Measurements from ENCODE around the gene SEC11A.
"Not testable (repeated sequence)": the region's sequence is repeated elsewhere in the genome, so short reads cannot be mapped to it uniquely, and the experiment has no call there.

Gene SEC11A

DNA sequence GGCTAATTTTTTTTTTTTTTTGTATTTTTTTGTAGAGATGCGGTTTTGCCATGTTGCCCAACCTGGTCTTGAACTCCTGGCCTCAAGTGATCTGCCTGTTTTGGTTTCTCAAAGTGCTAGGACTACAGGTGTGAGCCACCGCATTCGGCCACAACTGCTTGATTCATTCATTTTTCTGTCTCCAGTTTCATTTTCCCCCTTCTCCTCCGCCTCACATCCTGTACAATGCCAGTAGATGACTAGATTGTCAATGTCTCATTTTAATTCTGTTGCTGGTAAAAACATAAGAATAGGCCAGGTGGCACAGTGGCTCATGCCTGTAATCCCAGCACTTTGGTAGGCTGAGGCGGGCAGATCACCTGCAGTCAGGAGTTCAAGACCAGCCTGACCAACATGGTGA lies 20.4 kb upstream of the SEC11A start:
- no peak for DNase-seq

DNA sequence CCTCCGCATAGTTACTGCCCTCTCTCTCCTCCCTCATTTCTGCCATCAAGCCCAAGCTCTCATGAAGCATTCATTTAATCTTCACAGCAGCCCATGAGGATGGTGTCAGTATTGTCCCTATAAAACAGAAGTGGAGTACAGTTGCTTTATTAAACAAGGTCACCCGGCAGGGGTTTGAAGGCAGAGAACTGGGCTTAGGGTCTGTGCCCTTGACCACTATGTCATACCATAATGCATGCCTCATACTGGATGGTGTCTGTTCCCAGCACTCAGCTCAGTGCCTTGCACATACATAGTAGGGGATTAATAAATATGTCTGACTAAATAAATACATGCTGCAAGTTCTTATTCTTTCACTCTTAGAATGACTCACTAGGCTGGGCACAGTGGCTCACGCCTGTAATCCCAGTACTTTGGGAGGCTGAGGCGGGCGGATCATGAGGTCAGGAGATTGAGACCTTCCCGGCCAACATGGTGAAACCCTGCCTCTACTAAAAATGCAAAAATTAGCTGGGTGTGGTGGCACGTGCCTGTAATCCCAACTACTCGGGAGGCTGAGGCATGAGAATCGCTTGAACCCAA lies 19.6 kb upstream of the SEC11A start:
- DNase-seq = not testable (repeated sequence)

DNA sequence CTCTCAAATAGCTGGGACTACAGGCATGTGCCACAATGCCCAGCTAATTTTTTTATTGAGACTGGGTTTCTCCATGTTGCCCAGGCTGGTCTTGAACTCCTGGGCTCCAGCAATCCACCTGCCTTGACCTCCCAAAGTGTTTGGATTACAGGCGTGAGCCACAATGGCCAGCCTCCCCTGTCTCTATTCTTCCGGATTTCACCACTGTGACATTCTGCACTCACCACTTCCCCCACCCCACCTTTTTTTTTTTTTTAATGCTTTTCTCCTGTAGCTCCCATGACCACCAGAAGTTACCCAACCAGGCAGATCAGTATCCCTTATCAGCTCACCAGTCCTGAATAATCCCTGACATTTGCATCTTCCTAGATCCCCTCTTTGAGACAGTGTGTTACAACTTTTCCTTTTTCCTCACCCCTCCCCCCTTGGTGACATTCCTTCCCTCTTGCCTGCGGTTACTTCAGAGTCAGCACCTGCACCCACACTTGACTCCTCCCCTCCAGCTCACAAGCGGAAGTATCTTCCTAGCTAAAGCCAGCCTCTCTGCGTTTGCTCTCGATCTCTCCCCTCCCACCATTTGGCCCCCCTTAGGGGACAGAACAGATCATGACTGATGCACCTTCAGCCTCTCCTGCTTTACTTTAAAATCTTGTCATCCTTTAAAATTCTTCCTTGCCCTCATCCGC lies 19.0 kb upstream of the SEC11A start:
- no peak for DNase-seq

DNA sequence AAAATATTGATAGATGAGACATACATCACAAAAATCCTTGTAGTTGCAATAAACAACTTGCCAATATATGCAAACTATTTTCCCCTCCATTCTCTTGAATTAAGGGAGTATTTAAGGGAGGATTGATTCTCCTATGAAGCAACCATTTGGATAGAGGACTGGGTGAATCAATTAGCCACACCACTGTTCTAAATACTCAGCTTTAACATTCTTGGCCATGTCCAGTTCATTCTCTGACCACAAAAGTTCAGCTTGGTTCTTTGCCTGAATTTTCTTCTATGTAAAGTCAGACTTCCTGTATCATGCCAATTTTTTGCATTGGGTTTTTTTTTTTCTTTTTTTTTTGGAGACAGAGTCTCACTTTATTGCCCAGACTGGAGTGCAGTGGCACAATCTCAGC lies 15.8 kb upstream of the SEC11A start:
- no peak for DNase-seq

DNA sequence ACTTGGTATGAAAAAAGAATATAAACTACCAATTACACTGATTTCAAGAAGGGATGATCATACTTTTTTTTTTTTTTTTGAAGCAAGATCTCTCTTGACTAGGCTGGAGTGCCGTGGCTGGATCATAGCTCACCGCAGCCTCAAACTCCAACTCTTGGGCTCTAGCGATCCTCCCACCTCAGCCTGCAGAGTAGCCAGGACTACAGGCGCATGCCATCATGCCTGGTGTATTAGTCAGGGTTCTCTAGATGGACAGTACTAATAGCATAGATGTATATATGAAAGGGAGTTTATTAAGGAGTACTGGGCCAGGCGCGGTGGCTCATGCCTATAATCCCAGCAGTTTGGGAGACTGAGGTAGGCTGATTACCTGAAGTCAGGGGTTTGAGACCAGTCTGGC lies 11.5 kb upstream of the SEC11A start:
- DNase-seq = no peak

DNA sequence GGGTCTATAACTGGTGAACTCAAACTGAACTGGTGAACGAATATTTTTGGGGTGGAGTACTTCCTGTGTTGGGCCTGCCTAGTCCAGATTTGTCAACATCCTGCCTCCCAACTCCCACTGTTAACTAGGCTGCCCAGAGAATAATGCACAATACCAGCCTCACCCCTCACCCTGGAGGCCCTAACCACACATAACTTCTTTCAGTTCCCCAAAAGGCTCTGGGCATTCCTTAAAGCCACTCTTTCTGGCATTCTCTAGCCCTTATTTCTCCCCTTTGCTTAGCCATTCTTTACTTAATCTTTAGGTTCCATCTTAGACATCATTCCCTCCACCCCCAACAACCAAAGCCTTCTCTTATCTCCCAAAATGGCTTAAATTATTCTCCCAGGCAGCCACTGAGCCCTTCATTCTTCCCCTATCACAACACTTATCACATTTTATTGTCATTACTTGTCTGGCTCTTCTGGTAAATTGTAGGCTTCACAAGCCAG lies 9.1 kb upstream of the SEC11A start:
- DNase-seq = no peak

DNA sequence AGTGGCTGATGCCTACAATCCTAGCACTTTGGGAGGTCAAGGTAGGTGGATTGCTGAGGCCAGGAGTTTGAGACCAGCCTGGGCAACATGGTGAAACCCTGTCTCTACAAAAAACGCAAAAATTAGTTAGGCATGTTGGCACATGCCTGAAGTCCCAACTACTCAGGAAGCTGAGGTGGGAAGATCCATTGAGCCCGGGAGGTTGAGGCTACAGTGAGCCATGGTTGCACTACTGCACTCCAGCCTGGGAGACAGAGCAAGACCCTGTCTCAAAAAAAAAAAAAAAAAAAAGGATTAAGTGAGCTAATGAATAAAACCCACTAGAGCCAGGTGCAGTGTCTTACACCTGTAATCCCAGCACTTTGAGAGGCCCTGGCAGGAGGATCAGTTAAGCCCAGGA lies 6.7 kb upstream of the SEC11A start:
- DNase-seq = no peak

DNA sequence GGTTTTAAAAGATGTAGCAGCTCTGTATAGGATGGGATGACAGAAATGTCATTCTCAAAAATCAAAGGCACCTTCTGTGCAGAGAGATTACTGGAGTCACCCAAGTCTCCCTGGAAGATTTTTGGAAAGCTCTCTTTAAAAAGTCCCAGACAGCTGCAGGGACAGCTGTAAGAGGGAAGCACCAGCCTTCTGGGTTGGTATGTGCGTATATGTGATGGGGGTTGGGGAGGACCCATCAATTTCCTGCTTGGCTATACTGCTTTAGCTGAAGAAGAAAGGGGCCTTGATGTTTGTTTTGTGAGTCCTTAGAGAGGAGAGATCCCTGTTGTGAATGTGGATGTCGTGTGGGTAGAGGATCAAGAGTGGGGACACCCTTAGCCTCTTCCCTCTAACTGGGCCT lies 5.4 kb upstream of the SEC11A start:
- no peak for DNase-seq

DNA sequence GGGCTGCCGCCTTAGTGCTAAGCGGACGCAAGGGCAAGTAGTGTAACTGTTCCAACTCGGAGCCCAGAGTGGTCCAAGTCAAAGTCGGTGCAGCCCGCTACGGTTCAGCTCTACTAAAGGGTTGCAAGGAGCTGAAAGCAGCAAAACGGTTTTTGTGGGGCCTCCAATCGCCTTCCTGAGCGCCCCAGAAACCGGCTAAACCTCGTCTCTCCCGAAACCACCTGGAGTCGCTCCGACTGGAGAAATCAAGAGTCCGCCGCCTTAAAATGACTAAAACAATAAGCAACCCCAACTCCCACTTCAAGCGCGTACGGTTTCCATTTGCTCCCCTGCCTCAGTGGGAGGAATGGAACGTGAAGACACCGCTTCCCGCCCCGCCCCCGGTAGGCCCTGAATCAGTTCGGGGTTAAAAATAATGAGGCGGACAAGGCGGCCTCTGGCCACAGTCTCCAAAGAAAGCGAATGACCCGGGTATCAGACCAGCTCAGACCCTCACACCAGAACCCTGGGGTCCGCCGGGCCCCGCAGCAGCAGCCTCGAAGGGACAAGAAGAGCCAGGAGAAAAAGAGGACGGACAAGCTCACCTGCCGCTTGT lies 401 bp downstream of the SEC11A start:
- DNase-seq = no peak

DNA sequence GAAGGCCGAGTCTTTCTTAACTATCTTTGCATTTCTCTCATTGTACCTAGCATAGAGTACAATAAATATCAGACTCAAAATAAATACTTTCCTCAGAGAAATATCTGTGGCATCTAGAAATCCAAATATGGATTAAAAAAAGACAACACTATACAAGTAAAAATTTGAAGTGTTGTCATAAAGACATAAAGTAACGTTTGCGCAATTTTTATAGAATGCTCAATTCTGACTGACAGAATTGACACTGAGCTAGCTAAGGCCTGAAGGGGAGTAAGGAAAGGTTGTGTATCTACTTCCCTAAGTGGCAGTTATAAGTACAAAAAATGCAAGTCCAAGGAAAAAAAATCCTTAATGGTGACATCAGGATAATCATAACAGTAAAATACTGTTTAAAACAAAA lies 1.1 kb downstream of the SEC11A start:
- no peak for DNase-seq

DNA sequence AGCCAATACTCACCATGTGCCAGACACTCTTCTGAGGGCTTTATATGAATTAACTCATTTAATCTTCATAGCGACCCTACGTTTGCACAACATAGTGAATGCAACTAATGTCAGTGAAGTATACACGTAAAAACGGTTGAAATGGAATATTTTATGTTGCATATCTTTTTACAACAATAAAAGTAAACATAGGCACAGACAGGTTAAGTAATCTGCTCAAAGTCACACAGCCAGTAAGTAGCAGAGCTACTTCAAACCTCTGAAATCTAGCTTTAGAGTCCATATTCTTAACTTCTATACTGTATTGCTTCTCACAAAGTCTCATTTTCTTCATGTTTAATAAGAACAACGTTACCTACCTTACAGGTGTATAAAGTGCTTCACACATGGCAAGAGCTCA lies 1.6 kb downstream of the SEC11A start:
- no peak for DNase-seq

DNA sequence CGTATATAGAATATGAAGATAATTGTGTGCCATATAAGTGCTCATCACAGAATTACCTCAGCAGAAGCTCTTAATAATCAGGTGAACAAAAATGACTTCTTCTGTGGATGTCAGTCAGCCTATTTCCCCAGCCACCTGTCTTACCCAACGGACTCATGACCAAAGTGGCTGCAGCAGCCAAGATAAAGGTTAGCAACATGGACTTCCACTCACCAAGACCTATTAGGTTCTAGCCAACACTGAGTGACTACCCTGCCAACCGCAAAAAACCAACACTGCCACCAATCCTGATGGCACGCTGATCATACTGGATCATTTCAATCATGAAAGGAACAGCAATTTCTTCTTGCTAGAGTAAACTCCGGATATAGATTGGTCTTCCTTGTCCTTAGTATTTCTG lies 12.1 kb downstream of the SEC11A start:
- DNase-seq = no peak

DNA sequence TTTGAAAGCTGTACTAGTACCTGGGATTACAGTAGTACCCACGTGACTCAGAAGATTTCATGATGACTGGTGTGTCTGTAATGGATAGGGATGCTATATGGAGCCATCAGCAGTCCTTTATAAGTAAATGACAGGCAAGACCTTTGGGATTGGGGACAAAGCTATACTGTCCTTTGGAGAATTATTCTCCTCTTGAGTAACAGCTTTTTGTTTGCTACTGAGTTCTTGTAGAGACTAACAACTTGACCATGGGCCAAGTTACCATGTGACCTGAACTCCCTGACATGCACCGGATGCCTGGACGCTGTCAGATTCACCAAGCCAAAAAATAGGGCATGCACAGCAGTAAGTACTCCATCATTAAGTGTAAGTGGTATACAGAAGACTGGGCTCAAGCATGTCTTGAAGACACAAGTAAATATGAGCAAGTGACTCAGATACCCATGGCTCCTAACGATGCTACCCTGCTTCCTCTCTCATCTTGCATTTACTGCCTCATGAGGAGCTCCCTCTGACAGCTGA lies 12.9 kb downstream of the SEC11A start:
- no peak for DNase-seq

DNA sequence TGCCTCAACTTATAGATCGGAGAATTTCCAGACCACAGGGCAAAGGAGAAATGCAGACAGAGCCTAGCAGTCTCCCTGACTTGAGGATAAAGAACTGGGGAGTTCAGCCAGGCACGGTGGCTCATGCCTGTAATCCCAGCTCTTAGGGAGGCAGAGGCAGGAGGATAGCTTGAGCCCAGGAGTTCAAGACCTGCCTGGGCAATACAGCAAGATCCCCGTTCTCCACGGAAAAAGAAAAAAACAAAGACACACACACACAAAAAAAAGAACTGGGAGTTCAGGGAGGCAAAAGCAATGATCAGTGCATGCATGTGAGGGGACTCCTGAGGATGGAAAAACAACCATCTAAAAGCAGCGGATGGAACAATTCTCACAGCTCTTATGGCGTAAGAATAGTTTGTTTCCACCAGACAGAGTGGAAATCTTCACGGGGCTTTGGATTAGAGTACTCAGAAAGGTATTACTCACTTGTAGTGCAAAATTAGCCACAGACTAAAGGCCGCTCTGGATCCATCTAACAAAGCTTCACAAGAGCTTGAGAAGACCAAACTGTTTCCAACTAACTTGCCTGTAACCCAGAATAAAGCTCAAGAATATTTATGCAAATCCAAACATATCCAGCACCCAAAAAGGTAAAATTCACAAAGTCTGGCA lies 16.3 kb downstream of the SEC11A start:
- no peak for DNase-seq

DNA sequence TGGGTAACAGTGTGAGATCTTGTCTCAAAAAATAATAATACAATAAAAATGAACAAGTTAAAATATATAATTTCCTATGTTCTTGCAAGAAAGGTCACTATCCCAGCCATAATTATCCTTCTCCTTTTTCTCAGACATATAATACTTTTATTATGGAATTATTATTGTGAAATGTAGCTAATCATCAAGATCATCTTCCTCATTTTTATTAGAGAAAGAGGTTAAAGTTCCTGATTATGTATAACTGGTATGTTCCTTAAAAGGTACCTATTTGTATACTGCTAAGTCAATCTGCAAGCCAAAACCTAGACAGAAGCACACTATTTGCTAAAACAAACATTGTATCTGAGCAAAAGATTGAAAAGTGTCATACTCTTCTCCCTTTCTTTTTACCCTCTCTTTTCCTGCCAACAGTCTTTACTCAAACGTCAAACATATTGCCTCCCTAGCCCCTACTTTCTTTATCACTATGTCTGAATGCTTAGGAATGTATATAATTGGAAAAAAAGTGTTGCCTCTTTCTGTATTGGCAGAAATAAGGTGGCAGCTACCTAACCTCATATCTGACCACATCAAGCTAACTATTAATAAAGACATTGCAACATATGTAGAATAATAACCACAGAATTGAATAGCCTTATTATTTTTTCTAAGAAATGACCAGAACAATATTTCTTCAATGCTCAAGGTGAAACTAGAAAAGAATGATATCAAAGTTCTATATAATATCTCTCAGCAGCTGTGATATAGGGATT lies 18.5 kb downstream of the SEC11A start:
- no peak for DNase-seq

DNA sequence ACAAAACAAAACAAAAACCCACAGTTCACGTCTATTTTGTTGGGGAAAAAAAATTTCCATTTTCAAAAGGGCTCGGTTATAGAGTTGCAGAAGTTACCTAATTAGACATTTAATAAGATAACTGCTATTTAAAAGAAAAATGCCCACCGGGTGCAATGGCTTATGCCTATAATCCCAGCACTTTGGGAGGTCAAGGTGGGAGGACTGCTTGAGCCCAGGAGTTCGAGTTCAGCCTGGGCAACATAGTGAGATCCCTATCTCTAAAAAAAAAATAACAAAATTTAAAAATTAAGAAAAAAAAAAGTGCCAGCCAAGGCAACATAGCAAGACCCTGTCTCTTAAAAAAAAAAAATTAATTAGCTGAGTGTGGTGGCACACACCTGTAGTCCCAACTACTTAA lies 19.2 kb downstream of the SEC11A start:
- DNase-seq = no peak

DNA sequence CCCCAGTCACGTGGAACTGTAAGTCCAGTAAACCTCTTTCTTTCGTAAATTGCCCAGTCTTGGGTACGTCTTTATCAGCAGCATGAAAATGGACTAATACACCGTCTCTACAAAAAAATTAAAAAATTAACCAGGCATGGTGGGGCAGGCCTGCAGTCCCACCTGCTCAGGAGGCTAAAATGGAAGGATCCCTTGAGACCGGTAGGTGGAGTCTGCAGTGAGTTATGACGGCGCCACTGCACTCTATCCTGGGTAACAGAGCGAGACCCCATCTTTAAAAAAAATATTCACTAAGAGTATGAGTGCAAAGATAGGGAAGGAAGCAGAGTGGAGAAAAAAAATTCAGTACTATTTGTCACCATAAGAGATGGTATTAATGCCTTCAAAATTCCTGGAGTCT lies 25.6 kb downstream of the SEC11A start:
- DNase-seq = no peak

DNA sequence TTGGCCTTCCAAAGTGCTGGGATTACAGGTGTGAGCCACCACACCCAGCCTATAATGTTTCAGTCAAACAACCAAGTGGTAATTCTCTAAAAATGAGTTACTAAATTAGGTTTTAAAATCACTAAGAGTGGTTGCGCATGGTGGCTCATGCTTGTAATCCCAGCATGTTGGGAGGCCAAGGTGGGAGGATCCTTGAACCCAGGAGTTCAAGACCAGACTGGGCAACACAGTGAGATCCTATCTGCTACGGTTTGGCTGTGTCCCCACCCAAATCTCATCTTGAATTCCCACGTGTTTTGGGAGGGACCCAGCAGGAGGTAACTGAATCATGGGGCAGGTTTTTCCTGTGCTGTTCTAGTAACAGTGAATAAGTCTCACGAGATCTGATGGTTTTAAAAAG lies 26.1 kb downstream of the SEC11A start:
- DNase-seq = no peak

DNA sequence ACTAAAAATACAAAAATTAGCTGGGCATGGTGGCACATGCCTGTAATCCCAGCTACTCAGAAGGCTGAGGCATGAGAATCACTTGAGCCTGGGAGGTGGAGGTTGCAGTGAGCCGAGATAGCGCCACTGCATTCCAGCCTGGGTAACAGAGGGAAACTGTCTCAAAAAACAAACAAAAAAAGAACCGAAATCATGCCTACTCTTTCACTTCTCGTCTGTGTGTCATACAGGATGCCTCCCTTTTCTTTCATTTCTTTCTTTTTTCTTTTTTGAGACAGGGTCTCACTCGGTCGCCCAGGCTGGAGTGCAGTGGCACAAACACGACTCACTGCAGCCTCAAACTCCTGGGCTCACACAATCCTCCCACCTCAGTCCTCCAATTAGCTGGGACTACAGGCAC lies 29.5 kb downstream of the SEC11A start:
- DNase-seq = not testable (repeated sequence)

DNA sequence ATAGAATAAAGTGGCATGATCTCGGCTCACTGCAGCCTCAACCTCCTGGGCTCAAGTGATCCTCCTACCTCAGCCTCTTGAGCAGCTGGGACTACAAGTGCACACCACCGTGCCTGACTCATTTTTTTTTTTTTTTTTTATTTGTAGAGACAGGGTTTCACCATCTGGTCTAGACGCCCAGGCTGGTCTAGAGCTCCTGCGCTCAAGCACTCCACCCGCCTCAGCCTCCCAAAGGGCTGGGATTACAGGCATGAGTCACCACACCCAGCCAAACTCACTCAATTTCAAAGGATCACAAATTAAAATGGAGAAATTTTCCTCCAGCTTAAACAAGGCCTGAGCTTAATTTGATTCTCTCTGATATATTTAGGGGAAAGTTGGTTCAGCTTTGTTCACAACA lies 30.6 kb downstream of the SEC11A start:
- no peak for DNase-seq

DNA sequence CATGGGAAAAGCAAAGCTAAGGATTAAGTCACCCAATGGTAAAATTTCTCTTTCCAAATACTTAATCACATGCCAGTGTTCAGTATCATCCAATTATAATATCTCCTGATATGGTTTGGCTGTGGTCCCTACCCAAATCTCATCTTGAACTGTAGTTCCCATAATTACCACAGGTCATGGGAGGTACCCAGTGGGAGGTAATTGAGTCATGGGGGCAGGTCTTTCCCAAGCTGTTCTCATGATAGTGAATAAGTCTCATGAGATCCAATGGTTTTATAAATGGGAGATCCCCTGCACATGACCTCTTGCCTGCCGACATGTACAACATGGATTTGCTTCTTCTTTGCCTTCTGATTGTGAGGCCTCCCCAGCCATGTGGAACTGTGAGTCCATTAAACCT lies 31.8 kb downstream of the SEC11A start:
- no peak for DNase-seq

DNA sequence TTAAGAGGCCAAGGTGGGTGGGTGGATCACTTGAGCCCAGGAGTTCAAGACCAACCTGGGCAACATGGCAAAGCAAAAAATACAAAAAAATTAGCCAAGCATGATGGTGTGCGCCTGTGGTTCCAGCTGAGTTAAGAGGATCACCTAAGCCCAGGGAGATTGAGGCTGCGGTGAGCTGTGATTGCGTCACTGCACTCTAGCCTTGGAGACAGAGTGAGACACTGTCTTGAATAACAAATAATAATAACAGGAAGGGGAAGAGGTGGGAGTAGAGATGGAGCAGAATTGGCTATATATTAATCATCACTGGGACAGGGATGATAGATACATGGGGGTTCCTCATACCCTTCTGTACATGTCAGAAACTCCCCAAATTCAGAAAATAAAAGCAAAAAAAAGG lies 34.1 kb downstream of the SEC11A start:
- DNase-seq = no peak

DNA sequence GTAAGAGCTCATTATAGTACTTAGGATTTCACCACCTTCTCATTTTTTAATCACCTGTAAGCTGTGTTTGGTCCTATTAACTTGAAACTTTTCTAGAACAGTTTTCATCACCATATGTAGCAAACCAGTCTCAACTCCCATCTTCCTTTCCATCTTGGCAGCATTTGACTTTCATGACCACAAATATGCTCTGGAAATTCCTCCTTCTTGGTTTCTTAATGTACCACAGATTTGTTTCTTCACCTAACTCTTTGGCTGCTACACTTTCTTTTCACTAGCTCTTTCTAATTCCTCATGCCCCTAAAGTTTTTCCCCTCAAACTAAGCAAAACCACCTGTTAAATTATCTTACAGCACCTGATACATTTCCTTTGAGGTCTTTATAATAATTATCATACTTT lies 44.7 kb downstream of the SEC11A start:
- no peak for DNase-seq
